Kasumi-1 (cell line): ENCODE results near the gene LGR5.

Source experiments
- DNase-seq, 2 experiments: peaks; one replicate each; lab custom pipeline; 2025; lab: John Stamatoyannopoulos, UW

The LGR5 gene

DNA sequence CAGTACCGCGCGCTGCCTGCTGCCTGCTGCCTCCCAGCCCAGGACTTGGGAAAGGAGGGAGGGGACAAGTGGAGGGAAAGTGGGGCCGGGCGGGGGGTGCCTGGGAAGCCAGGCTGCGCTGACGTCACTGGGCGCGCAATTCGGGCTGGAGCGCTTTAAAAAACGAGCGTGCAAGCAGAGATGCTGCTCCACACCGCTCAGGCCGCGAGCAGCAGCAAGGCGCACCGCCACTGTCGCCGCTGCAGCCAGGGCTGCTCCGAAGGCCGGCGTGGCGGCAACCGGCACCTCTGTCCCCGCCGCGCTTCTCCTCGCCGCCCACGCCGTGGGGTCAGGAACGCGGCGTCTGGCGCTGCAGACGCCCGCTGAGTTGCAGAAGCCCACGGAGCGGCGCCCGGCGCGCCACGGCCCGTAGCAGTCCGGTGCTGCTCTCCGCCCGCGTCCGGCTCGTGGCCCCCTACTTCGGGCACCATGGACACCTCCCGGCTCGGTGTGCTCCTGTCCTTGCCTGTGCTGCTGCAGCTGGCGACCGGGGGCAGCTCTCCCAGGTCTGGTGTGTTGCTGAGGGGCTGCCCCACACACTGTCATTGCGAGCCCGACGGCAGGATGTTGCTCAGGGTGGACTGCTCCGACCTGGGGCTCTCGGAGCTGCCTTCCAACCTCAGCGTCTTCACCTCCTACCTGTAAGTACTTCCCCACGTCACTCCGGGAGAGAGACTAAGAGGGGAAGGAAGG, at the start of gene LGR5:
Gene LGR5 (plus strand): TSS at position 186 of the 732 bp plus-strand sequence. CDS start 283 bp downstream, at position 469.
- peak in 1 of 2 experiments; percentile 8 for DNase-seq

GRCh38 chr12:71392521-71393145, 47.0 kb upstream of the LGR5 start:
- peak; percentile 82 to 88 for DNase-seq

DNA sequence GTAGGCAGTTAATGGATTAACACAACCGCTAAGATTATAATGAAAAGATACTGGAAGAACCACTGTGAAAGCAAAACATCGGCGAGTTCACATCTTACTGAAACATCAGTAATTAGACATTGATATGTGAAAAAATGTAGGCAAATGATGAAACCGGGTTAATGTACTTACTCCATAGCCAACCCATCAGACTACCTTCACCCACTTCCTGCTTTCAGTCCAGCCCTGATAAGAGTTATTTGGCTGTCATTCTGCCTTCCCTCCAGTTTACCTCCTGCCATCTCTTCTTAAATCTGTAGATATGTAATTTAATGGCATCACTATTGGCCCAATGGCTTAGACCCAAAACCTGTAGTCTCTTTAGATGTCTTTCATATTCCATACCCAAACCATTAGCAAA, 46.0 kb upstream of the LGR5 start:
- no peak for DNase-seq

DNA sequence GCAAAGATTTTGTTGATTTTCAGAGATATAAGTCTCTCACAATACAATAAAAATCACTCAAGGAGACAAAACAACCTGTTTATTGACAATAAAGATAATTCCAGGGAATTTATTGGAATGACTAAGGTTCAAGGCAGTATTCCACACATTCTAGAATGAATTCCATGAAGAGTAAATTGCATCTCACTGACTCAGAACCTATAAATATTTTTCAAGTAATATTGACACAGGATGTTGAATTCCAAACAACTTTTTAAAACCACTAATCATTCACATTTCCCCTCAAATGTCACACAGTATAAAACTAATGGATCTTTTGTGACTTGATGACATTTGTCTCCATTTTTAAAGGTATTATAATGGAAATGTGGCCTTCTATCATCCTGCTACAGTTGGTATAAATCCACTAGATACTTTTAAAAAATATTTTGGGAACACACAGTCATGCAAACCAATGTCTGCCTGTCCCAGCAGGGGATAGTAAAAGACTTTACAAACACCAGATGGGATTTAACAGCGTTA, 42.1 kb upstream of the LGR5 start:
- DNase-seq = no peak

- DNase-seq = no peak
Observed at GRCh38 chr12:71399197-71399596, 40.4 kb upstream of the LGR5 start.

- DNase-seq = no peak
Observed at GRCh38 chr12:71400481-71400880, 39.1 kb upstream of the LGR5 start.

DNA sequence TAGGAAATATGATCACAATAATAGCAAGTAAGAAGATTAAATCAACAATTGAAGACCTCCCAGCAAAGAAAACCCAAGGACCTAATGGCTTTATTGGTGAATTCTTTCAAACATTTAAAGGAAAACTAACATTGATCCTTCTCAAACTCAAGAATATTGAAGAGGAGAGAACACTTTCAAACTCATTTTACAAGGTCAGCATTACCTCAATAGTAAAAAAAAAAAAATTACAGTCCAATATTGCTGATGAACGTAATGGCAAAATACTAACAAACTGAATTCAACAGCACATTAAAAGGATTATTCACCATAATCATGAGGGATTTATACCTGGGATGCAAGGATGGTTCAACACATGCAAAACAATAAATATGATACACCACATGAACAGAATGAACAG, 33.7 kb upstream of the LGR5 start:
- DNase-seq = no peak

DNA sequence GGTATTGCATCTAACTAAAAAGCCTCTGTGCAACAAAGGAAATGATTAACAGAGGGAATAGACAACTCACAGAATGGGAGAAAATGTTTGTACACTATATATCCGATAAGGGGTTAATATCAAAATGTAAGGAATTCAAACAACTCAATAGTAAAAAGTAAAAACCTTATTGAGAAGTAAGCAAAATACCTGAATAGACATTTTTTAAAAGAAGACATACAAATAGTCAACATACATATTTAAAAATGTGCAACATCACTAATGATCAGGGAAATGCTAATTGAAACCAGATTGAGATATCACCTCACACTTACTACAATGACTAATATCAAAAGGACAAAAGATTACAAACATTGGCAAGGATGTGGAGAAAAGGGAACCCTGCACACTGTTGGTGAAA, 31.9 kb upstream of the LGR5 start:
- DNase-seq = no peak

GRCh38 chr12:71410844-71411243, 28.8 kb upstream of the LGR5 start:
- no peak for DNase-seq

- DNase-seq = no peak
Observed at GRCh38 chr12:71411635-71412034, 28.0 kb upstream of the LGR5 start.

- DNase-seq = peak; percentile 61 to 74
Observed at GRCh38 chr12:71415336-71416231, 24.0 kb upstream of the LGR5 start.

- no peak for DNase-seq
Observed at GRCh38 chr12:71417181-71417580, 22.4 kb upstream of the LGR5 start.

DNA sequence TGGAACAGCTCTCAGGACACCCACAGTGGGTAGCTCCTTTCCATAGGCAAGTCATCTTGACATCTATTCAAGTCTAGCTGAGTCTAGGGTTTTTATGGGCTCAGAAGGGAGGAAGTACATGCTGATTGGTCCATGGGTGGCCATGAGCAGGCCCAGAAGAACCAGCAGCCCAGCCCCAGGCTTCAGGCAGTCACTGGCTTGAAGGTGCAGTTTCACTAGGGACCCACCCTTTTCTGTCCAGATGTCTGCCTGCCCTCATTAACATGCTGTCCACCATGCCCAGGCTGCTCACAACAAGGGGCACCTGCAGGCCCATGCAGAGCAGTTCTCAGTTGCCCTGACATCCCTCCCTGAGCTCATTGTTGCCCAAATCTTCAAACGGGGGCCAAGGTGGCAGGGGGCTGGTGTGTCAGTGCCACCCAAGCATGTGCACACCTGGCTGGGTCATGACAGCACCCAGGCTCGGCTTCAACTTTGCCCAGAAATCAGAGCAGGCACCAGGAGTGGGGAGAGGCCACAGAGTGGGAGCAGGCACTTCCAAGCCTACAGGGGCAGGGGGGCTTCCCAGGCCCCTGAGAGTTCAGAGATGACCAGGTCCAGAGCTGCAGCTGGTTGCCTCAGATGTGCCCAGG, 18.7 kb upstream of the LGR5 start:
- DNase-seq = no peak

GRCh38 chr12:71425568-71426299, 13.9 kb upstream of the LGR5 start:
- DNase-seq = no peak

DNA sequence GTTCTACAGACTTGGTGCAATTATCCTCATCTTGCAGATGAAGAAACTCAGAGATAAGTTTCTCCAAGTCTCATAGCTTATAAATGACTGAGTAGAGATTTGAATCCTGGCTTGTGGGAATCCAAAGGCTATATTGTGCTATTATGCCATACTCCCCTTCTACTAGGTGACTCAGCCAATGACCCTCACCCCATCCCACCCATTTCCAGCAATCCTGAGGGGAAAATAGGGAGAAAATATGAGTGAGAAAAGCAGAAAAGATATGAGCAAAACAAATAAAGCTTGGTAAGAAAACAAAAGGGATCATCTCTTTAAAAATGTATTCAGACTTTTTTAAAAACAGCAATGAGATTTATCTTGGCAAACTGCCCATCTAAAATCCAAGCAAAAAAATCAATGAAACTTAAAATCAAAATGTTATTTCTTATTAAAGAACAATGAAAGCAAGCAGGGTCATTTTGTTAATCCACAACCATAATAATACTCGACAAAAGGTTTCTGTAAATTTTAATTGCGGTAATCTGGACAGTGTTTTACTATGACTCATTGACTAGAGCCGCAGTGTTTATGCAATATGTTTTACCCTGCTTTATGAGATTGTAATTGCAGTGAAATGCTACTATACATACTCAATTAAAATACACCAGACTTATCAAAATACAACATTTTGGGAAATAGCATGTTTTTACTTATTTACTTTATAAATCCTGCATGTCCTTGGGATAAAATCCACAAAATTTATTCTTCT, 13.1 kb upstream of the LGR5 start:
- DNase-seq = no peak

- no peak for DNase-seq
Observed at GRCh38 chr12:71430756-71431155, 8.8 kb upstream of the LGR5 start.

DNA sequence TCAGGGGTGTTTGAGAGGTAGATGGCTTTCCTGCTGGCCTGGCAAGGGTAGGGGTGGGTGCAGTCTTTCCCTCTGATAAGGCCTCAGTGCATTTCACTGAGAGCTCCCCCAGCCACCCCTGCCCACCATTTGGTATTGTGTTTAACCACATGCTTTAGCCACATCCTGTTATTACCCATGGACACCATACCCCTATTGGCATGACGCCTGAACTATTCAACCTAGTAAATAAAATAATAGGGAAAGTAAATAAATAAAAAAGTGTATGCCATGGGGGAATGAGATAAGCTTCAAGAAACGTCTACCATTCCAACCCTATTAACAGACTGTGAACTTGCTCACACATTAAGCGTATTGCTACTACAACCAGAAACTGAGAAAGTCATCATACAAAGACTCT, 7.6 kb upstream of the LGR5 start:
- no peak for DNase-seq

DNA sequence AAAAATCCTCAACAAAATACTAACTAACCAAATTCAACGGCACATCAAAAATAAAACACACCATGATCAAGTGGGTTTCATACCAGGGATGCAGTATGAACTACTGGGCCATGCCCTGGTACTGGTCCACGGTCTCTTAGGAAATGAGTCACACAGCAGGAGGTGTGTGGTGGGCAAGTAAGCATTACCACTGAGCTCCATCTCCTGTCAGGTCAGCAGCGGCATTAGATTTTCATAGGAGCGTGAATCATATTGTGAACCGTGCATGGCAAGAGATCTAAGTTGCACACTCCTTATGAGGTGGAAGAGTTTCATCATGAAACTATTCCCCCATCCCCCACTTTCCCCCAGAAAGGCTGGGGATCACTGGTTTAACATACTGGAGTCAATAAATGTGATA, 6.7 kb upstream of the LGR5 start:
- DNase-seq = no peak

DNA sequence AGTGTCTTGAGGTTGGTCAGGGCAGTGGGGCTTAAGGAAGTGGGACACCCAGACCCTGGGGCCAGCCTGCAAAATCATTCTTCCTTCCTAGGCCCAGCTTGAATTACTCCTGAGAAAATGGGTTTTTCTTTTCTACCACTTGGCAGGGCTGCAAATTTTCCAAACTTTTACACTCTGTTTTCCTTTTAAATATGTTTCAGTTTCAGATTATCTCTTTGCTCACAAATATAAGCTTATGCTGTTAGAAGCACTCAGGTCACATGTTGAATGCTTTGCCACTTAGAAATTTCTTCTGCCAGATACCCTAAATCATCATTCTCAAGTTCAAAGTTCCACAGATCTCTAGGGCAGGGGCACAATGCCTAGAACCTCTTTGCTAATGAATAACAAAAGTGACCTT, 2.9 kb upstream of the LGR5 start:
- no peak for DNase-seq

DNA sequence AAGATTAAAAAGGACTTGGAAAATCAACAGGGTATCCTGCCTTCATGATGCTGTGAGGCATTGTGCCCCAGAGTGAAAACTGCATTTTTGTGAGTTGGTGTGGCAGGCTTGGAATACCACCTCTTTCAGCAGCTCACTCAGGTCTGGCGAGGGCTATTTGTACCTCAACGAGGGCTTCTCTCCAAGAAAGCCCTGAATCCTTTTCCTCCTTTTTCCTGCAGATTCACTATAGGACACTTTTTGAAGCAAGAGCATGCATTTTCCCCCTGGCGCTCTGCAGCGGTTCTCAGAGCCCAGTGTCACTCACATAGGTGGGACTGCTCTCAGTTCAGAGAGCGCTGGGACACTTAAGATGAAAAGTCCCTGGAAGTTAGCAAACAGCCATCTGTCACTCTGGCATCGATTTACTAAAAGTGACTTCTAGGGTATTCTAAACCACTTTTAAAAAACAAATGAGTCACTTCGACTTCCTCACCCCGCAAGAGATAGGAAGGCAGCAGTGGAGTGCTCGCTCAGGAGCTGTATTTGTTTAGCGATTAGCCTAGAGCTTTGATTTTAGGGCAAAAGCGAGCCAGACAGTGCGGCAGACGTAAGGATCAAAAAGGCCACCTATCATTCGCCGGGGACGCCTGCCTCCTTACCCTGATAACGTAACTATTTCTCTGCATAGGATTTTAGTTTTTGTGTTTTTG, 782 bp upstream of the LGR5 start:
- DNase-seq = no peak
